SK-N-SH (cell line): ENCODE results near the gene HOXB2. TPM values are rescaled to one million over a fixed set of nuclear protein-coding genes. Genes with fewer than 3 reads are reported as not detected.

Source experiments
- CTCF ChIA-PET: fragments of 300-600, 350-600 bp; formaldehyde crosslinking; extraction: SDS; loops from one replicate; lab custom pipeline; 2021; lab: Yijun Ruan, JAX
- POLR2A ChIA-PET: fragments of 350-600 bp; sonication (Branson Sonifier 250); formaldehyde crosslinking; extraction: SDS; loops from one replicate; lab custom pipeline; 2020; ENCODE audit warnings: antibody characterized with exemption, inconsistent platforms; lab: Yijun Ruan, JAX
- DNase-seq: peaks from one replicate; pipeline ENCODE4 v3.0.0; 2012
- H2AFZ ChIP-seq: fragments of 200-600 bp; sonication (generic); 2 replicates; pipeline ENCODE4 v1.8.1; 2016; ENCODE audit warnings: antibody characterized with exemption, mild to moderate bottlenecking, low read depth
- H3F3A ChIP-seq: fragments of 200-600 bp; sonication (generic); replicated peaks from 2 replicates; pipeline ENCODE3; 2016; ENCODE audit warnings: antibody characterized with exemption, mild to moderate bottlenecking; ENCODE audit not compliant: insufficient read depth
- H3K27ac ChIP-seq, 2 experiments: fragments of 200-500 bp in 1 of 2; fragments of 200-600 bp in 1 of 2; sonication (Bioruptor generic) in 1 of 2; sonication (generic), shearing (Covaris generic) in 1 of 2; 2 replicates each; pipeline versions ENCODE4 v1.5.1 to v1.6.1; 2014 to 2016; ENCODE audit warnings: low read depth in 2 of 2, inconsistent platforms in 1 of 2, low read length in 1 of 2, mild to moderate bottlenecking in 1 of 2, mixed read lengths in 1 of 2
- H3K27me3 ChIP-seq: fragments of 200-600 bp; sonication (generic), shearing (Covaris generic); 2 replicates; pipeline ENCODE4 v1.6.1; 2016; ENCODE audit warnings: mixed run types; ENCODE audit not compliant: insufficient read depth
- H3K36me3 ChIP-seq, 2 experiments: fragments of 200-500 bp in 1 of 2; fragments of 200-600 bp in 1 of 2; sonication (Bioruptor generic) in 1 of 2; sonication (generic) in 1 of 2; replicated peaks in 1 of 2; 2 replicates each; pipeline versions ENCODE3 to v1.5.1; 2014 to 2016; ENCODE audit warnings: low read length in 1 of 2, mild to moderate bottlenecking in 1 of 2; ENCODE audit not compliant: insufficient read depth in 2 of 2, control insufficient read depth in 1 of 2
- H3K4me1 ChIP-seq, 2 experiments: fragments of 200-500 bp in 1 of 2; fragments of 200-600 bp in 1 of 2; sonication (Bioruptor generic) in 1 of 2; sonication (generic), shearing (Covaris generic) in 1 of 2; 2 replicates each; pipeline versions ENCODE4 v1.5.1 to v1.6.1; 2014 to 2016; ENCODE audit warnings: low read depth in 1 of 2, low read length in 1 of 2, mixed run types in 1 of 2; ENCODE audit not compliant: insufficient read depth in 2 of 2, control insufficient read depth in 1 of 2
- H3K4me2 ChIP-seq: fragments of 200-600 bp; sonication (generic), shearing (Covaris generic); 2 replicates; pipeline ENCODE4 v1.6.1; 2017; ENCODE audit warnings: mixed run types
- H3K4me3 ChIP-seq, 2 experiments: fragments of 200-500 bp in 1 of 2; fragments of 200-600 bp in 1 of 2; sonication (Bioruptor generic) in 1 of 2; sonication (generic), shearing (Covaris generic) in 1 of 2; 2 replicates each; pipeline versions ENCODE4 v1.5.1 to v1.8.1; 2014 to 2016; ENCODE audit warnings: low read depth in 2 of 2, inconsistent platforms in 1 of 2, low read length in 1 of 2, mild to moderate bottlenecking in 1 of 2, mixed read lengths in 1 of 2, moderate library complexity in 1 of 2
- H3K79me2 ChIP-seq: fragments of 200-600 bp; sonication (generic); 2 replicates; pipeline ENCODE4 v1.8.1; 2017; ENCODE audit warnings: mild to moderate bottlenecking; ENCODE audit not compliant: insufficient read depth
- H3K9ac ChIP-seq: fragments of 200-600 bp; sonication (generic); 2 replicates; pipeline ENCODE4 v1.6.1; 2017; ENCODE audit warnings: mixed run types
- H3K9me2 ChIP-seq: fragments of 200-600 bp; sonication (generic); 2 replicates; pipeline ENCODE4 v1.6.1; 2017; ENCODE audit warnings: mixed run types
- H3K9me3 ChIP-seq: fragments of 200-600 bp; sonication (generic); 2 replicates; pipeline ENCODE4 v1.6.1; 2017; ENCODE audit warnings: mixed run types, mild to moderate bottlenecking, moderate library complexity
- H4K20me1 ChIP-seq: fragments of 200-600 bp; sonication (generic); 2 replicates; pipeline ENCODE4 v1.6.1; 2017; ENCODE audit warnings: mild to moderate bottlenecking, mixed run types; ENCODE audit not compliant: insufficient read depth
- EP300 ChIP-seq, 2 experiments: IDR thresholded peaks; 2 replicates each; pipeline versions ENCODE4 v1.4.0 to v1.6.1; 2012; ENCODE audit warnings: borderline replicate concordance in 1 of 2, low read depth in 1 of 2, low read length in 1 of 2
- FOXM1 ChIP-seq: IDR thresholded peaks from 2 replicates; pipeline ENCODE4 v1.4.0; 2012; ENCODE audit warnings: low read depth, mild to moderate bottlenecking
- NRF1 ChIP-seq: IDR thresholded peaks from 2 replicates; pipeline ENCODE4 v1.6.1; 2012; ENCODE audit warnings: low read depth, mild to moderate bottlenecking, low read length
- POLR2AphosphoS5 ChIP-seq: IDR thresholded peaks from 2 replicates; pipeline ENCODE4 v1.6.1; 2012; ENCODE audit warnings: low read depth, low read length
- WGBS: methylation state at CpG from one replicate; pipeline ENCODE4 v1.1.6; 2017; ENCODE audit warnings: low lambda C conversion rate; 5-methylcytosine and 5-hydroxymethylcytosine counted together
- polyA plus RNA-seq, 3 experiments: library from polyadenylated mRNA; depleted of rRNA; stranded (reverse); fragments of >200 nt; gene quantifications; 2 replicates each; pipeline ENCODE4 v1.2.3, GENCODE V29; 2012
- TF ChIP-seq, protein P1 (sequence below): fragments of 200-600 bp; sonication (generic); IDR thresholded peaks from 2 replicates; pipeline ENCODE4 v1.6.1; 2017; ENCODE audit warnings: antibody characterized with exemption, mild to moderate bottlenecking, moderate library complexity
- TF ChIP-seq, protein P2 (sequence below): fragments of 150-350 bp; IDR thresholded peaks from 2 replicates; pipeline ENCODE4 v1.6.1; 2017; ENCODE audit warnings: antibody characterized with exemption, low read length, low read depth, borderline replicate concordance
- TF ChIP-seq, protein P3 (sequence below): IDR thresholded peaks from 2 replicates; pipeline ENCODE4 v1.6.1; 2012; ENCODE audit warnings: mild to moderate bottlenecking, low read depth, low read length, moderate library complexity
- TF ChIP-seq, protein P4 (sequence below): IDR thresholded peaks from 2 replicates; pipeline ENCODE4 v1.4.0; 2012; ENCODE audit warnings: low read depth, borderline replicate concordance
- TF ChIP-seq, protein P5 (sequence below): IDR thresholded peaks from 2 replicates; pipeline ENCODE4; 2012

The HOXB2 gene
- polyA plus RNA-seq, 1 of the 3 experiments (the other 2 are of a cell fraction) = 1.9 TPM

DNA sequence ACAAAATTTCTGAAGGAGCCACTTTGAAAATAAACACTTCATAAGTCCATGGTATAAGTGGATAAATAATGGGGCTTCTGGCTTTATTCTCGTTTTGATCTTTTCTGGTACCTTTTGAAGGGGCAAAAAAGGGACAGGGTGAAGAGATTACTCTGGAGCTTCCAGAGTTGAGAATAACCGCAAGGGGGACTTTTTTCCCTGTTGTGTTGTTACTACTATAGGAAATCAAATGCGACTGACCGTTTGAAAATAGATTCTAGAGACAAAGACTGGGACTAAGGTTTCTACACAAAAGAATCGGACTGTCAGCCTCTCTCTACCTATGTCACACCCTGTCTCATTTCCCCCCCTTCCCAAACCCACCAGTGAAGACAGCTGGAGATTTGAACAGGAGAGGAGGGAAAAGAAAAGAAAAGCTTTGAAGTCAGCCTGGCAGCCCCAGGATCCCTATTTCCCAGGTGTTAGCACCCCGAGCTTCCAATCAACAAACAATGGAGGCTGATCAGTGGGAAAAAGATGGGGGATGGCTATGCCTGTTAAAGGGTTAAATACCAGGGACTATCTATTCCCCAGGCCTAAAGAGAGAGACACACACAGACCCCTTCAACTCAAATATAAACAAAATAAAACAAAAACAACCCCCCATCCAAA is 24.9 kb upstream of the HOXB2 start:
- no peak for DNase-seq
- Histone ChIP-seq H3K9me2 (no peaks in the 10 kb centered on the region), H4K20me1 (0 out of 2 replicates have a peak, but pooled peaks cover 6% of the 10 kb centered on the region), H3K4me2 (no peak overlapping the region), H3K9ac (no peak overlapping the region), H3K27me3 (peaks cover 99% of the 10 kb centered on the region), H3K36me3 (no peaks in the 10 kb centered on the region), H3F3A (no peaks in the 10 kb centered on the region), H3K79me2 (no peaks in the 10 kb centered on the region), H3K4me3 (no peak overlapping the region), H3K9me3 (no peaks in the 10 kb centered on the region), H2AFZ (no peak overlapping the region), H3K27ac (no peak overlapping the region), H3K4me1 (no peaks in the 10 kb centered on the region)
- ChIA-PET CTCF (interaction anchor here (0.7 to 1.5 kb wide), 6 partner anchors 12 to 262 kb away, joined by 3 to 4 read pairs (median 3); no protein-coding TSS in a partner anchor), POLR2A (no interaction called here)
- 14% methylated on average over 6 of the region's 6 CpGs for whole genome bisulfite sequencing
- TF ChIP-seq, protein P1, sequence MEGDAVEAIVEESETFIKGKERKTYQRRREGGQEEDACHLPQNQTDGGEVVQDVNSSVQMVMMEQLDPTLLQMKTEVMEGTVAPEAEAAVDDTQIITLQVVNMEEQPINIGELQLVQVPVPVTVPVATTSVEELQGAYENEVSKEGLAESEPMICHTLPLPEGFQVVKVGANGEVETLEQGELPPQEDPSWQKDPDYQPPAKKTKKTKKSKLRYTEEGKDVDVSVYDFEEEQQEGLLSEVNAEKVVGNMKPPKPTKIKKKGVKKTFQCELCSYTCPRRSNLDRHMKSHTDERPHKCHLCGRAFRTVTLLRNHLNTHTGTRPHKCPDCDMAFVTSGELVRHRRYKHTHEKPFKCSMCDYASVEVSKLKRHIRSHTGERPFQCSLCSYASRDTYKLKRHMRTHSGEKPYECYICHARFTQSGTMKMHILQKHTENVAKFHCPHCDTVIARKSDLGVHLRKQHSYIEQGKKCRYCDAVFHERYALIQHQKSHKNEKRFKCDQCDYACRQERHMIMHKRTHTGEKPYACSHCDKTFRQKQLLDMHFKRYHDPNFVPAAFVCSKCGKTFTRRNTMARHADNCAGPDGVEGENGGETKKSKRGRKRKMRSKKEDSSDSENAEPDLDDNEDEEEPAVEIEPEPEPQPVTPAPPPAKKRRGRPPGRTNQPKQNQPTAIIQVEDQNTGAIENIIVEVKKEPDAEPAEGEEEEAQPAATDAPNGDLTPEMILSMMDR = peak; percentile 15; the same call in 1 of the 2 replicates
- TF ChIP-seq NRF1 (no peak), FOXM1 (no peak)
- TF ChIP-seq, protein P2, sequence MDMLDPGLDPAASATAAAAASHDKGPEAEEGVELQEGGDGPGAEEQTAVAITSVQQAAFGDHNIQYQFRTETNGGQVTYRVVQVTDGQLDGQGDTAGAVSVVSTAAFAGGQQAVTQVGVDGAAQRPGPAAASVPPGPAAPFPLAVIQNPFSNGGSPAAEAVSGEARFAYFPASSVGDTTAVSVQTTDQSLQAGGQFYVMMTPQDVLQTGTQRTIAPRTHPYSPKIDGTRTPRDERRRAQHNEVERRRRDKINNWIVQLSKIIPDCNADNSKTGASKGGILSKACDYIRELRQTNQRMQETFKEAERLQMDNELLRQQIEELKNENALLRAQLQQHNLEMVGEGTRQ = no peak
- TF ChIP-seq, protein P3, sequence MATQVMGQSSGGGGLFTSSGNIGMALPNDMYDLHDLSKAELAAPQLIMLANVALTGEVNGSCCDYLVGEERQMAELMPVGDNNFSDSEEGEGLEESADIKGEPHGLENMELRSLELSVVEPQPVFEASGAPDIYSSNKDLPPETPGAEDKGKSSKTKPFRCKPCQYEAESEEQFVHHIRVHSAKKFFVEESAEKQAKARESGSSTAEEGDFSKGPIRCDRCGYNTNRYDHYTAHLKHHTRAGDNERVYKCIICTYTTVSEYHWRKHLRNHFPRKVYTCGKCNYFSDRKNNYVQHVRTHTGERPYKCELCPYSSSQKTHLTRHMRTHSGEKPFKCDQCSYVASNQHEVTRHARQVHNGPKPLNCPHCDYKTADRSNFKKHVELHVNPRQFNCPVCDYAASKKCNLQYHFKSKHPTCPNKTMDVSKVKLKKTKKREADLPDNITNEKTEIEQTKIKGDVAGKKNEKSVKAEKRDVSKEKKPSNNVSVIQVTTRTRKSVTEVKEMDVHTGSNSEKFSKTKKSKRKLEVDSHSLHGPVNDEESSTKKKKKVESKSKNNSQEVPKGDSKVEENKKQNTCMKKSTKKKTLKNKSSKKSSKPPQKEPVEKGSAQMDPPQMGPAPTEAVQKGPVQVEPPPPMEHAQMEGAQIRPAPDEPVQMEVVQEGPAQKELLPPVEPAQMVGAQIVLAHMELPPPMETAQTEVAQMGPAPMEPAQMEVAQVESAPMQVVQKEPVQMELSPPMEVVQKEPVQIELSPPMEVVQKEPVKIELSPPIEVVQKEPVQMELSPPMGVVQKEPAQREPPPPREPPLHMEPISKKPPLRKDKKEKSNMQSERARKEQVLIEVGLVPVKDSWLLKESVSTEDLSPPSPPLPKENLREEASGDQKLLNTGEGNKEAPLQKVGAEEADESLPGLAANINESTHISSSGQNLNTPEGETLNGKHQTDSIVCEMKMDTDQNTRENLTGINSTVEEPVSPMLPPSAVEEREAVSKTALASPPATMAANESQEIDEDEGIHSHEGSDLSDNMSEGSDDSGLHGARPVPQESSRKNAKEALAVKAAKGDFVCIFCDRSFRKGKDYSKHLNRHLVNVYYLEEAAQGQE = no peak

DNA sequence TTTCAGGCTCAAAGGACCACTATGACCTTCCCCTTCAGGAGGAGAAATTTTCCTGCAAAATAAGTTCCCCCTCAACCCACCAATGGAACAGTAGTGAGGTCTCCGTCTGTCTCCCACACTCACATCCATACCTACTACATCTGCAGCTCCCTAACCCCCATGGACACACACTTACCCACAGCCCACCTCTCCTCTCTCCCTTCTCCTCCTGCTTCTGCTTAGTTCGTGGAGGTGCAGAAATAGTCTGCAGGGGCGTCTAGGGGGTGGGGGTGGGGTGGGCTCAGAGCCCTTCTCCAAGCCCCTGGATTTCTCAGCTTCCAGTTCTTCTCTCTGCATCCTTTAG is 24.3 kb upstream of the HOXB2 start:
- H3K9me3 ChIP-seq = no peaks in the 10 kb centered on the region
- 10% methylated on average over 3 of the region's 3 CpGs for WGBS
- TF ChIP-seq POLR2AphosphoS5 = no peak
- TF ChIP-seq EP300 (IDR thresholded peaks at IDR 0.05; ENCODE audit: borderline replicate concordance in 1 of 2, low read depth in 1 of 2, low read length in 1 of 2) = no peak
- TF ChIP-seq, protein P4, sequence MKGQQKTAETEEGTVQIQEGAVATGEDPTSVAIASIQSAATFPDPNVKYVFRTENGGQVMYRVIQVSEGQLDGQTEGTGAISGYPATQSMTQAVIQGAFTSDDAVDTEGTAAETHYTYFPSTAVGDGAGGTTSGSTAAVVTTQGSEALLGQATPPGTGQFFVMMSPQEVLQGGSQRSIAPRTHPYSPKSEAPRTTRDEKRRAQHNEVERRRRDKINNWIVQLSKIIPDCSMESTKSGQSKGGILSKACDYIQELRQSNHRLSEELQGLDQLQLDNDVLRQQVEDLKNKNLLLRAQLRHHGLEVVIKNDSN = no peak
- TF ChIP-seq, protein P5, sequence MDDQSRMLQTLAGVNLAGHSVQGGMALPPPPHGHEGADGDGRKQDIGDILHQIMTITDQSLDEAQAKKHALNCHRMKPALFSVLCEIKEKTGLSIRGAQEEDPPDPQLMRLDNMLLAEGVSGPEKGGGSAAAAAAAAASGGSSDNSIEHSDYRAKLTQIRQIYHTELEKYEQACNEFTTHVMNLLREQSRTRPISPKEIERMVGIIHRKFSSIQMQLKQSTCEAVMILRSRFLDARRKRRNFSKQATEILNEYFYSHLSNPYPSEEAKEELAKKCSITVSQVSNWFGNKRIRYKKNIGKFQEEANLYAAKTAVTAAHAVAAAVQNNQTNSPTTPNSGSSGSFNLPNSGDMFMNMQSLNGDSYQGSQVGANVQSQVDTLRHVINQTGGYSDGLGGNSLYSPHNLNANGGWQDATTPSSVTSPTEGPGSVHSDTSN = no peak
- peaks cover 98% of the 10 kb centered on the region for H3K27me3 ChIP-seq
- H4K20me1 ChIP-seq = 0 out of 2 replicates have a peak, but pooled peaks cover 6% of the 10 kb centered on the region
- ChIA-PET POLR2A (no interaction called here), CTCF (interaction anchor here (0.8 to 1.5 kb wide), 4 partner anchors 12 to 219 kb away, joined by 3 to 4 read pairs (median 3); no protein-coding TSS in a partner anchor)
- no peaks in the 10 kb centered on the region for H3K36me3 ChIP-seq
- no peak overlapping the region for H3K9ac ChIP-seq
- no peaks in the 10 kb centered on the region for H3F3A ChIP-seq
- no peaks in the 10 kb centered on the region for H3K79me2 ChIP-seq
- no peaks in the 10 kb centered on the region for H3K4me1 ChIP-seq
- no peaks in the 10 kb centered on the region for H3K9me2 ChIP-seq
- no peak for DNase-seq
- H3K4me3 ChIP-seq = no peak overlapping the region
- H3K27ac ChIP-seq = no peak overlapping the region
- H3K4me2 ChIP-seq = no peak overlapping the region
- no peak overlapping the region for H2AFZ ChIP-seq
